Adrenal gland (tissue), 5 donors: ENCODE measurements around the gene THPO.

ENCODE experiments used
- POLR2A ChIP-seq, 2 donors: fragments of 450-650 bp; IDR thresholded peaks; one replicate each; pipeline ENCODE4 v1.6.1; 2017; ENCODE audit warnings: antibody characterized with exemption in 2 of 2, mild to moderate bottlenecking in 2 of 2, moderate library complexity in 1 of 2
- TF ChIP-seq, protein P1 (sequence below), 6 experiments: fragments of 450-650 bp in 4 of 6; fragments of 200-600 bp in 2 of 6; sonication (generic) in 1 of 6; IDR thresholded peaks; 1 replicate in 5 of 6; 2 replicates in 1 of 6; pipeline versions ENCODE4 v1.5.1 to v1.8.0; 2016 to 2021; ENCODE audit warnings: antibody characterized with exemption in 6 of 6, mild to moderate bottlenecking in 2 of 6, moderate library complexity in 1 of 6
- donor health status: DM: no; HTN: no; CAD: no.

DNA sequence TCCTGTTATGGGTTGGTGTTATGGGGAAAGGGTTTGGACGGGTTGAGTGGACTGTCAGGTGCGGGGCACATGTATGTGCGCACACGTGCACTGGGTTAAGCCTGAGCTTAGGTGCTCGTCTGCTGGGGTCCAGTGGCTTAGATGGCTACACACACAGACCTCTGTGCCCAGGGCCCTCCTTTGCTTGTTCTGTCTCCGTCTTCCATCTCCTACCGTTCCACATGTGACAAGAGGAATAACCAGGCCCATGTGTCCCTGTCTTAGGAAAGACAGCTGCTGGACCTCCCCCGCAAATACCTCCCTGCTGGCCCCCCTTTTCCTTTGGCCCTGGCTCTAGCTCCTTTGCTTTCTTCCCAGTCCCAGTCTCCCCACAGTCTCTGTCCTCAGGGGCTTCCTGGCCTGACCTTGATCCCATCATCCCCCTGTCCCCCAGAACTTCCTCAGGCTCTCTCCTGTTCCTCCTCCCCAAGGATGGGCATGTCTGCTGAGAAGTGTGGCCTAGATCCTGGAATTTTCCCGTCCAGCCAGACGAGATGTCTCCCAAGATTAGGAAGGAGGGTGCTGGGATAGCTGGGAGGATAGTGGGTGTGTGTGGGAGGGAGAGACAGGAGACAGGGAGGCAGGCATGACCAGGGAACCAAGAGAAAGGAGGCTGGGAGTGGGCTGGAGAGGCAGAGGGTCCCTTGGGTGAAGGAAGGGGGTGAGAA is 797 bp upstream of the THPO start:
- TF ChIP-seq POLR2A (IDR thresholded peaks at IDR 0.05): no peak
- TF ChIP-seq, protein P1, sequence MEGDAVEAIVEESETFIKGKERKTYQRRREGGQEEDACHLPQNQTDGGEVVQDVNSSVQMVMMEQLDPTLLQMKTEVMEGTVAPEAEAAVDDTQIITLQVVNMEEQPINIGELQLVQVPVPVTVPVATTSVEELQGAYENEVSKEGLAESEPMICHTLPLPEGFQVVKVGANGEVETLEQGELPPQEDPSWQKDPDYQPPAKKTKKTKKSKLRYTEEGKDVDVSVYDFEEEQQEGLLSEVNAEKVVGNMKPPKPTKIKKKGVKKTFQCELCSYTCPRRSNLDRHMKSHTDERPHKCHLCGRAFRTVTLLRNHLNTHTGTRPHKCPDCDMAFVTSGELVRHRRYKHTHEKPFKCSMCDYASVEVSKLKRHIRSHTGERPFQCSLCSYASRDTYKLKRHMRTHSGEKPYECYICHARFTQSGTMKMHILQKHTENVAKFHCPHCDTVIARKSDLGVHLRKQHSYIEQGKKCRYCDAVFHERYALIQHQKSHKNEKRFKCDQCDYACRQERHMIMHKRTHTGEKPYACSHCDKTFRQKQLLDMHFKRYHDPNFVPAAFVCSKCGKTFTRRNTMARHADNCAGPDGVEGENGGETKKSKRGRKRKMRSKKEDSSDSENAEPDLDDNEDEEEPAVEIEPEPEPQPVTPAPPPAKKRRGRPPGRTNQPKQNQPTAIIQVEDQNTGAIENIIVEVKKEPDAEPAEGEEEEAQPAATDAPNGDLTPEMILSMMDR (IDR thresholded peaks at IDR 0.05): no peak
